K562 (cell line): ENCODE data around the gene USHBP1. TPM values are rescaled to one million over a fixed set of nuclear protein-coding genes. Genes with fewer than 3 reads are reported as not detected.
A peak's percentile ranks its signal among the peaks of the same experiment; 100 is the strongest.

Experiments
- CREM ChIP-seq: IDR thresholded peaks from 2 replicates; pipeline ENCODE4 v1.6.1; 2014; ENCODE audit warnings: antibody characterized with exemption, low read depth
- MGA ChIP-seq: fragments of 450-650 bp; IDR thresholded peaks from 2 replicates; pipeline ENCODE4 v1.6.1; 2016; ENCODE audit warnings: mild to moderate bottlenecking, moderate library complexity
- MXI1 ChIP-seq: IDR thresholded peaks from 2 replicates; pipeline ENCODE4 v1.6.1; 2011; ENCODE audit warnings: low read depth, mild to moderate bottlenecking, improper control_type of control experiment, low read length
- NR2F6 ChIP-seq: fragments of 450-650 bp; formaldehyde crosslinking; IDR thresholded peaks from 2 replicates; pipeline ENCODE4 v1.4.0; 2020; ENCODE audit warnings: mild to moderate bottlenecking
- PHB ChIP-seq: fragments of 250-450 bp; sonication (Bioruptor Pico); IDR thresholded peaks from 2 replicates; pipeline ENCODE4 v1.5.0; 2021
- POLR2A ChIP-seq: fragments of 450-650 bp; conservative IDR thresholded peaks from 2 replicates; pipeline ENCODE4 v1.6.1; 2016
- PURB ChIP-seq: sonication (generic); formaldehyde crosslinking; IDR thresholded peaks from 2 replicates; pipeline ENCODE4 v1.9.0; 2021; ENCODE audit warnings: low read depth, mild to moderate bottlenecking, missing genetic modification reagents
- ZFPM2 ChIP-seq: fragments of 250-450 bp; sonication (Bioruptor Pico); IDR thresholded peaks from 2 replicates; pipeline ENCODE4 v1.5.1; 2022; ENCODE audit warnings: mild to moderate bottlenecking
- ZNF512 ChIP-seq: IDR thresholded peaks from 2 replicates; pipeline ENCODE4 v1.6.1; 2016; ENCODE audit warnings: missing genetic modification characterization, missing compliant biosample characterization
- ZNF655 ChIP-seq: fragments of 250-450 bp; sonication (Bioruptor Pico); IDR thresholded peaks from 2 replicates; pipeline ENCODE4 v1.5.0; 2021
- polyA plus RNA-seq, 8 experiments: library from polyadenylated mRNA; depleted of rRNA in 4 of 8; stranded (reverse) in 5 of 8; unstranded in 3 of 8; fragments of >200 nt; fragmentation: Nextera tagmentation in 2 of 8; fragmentation: Illumina TruSeq in 1 of 8; extraction: Ambion mirVana in 2 of 8; extraction: Trizol in 1 of 8; gene quantifications; 2 replicates each; pipeline versions ENCODE4 v1.2.1 to v1.2.3, GENCODE V29; 2011 to 2014; ENCODE audit warnings: inconsistent platforms in 1 of 8, missing spikeins in 1 of 8
- total RNA-seq, 7 experiments: library from RNA; depleted of rRNA in 6 of 7; stranded (reverse); fragments of >200 nt in 6 of 7; fragmentation: Illumina TruSeq in 2 of 7; extraction: Trizol in 2 of 7; gene quantifications; 2 replicates each; pipeline versions ENCODE4 v1.2.1 to v1.2.3, GENCODE V29; 2011 to 2021; ENCODE audit warnings: low replicate concordance in 1 of 7

USHBP1 gene
- total and polyA plus RNA-seq, 9 of the 15 experiments (the other 6 are each of a cell fraction or from before 2014, with no cell fraction given) = 0.03 to 0.10 (median 0.05) TPM; not detected in 5

- TF ChIP-seq MGA (no peak), NR2F6 (CRISPR knock-in tag) (no peak), ZFPM2 (CRISPR knock-in tag) (no peak), MXI1 (peak; percentile 34; the same call in 1 of the 2 replicates), ZNF512 (no peak), CREM (no peak), PURB (CRISPR knock-in tag) (no peak), ZNF655 (no peak), PHB (CRISPR knock-in tag) (no peak), POLR2A (0 out of 2 replicates have a peak, but pooled peaks have one; percentile 31)
These were observed 55.2 kb downstream of the USHBP1 start (continued) for GRCh38 chr19:17209126-17210036.
